HG02678 (cell line): ENCODE measurements around the gene NEIL1.
"Not testable (repeated sequence)": the region's sequence is repeated elsewhere in the genome, so short reads cannot be mapped to it uniquely, and the experiment has no call there.

Experiments
- ATAC-seq: cut with Tn5 transposase; IDR thresholded peaks from one replicate; pipeline ENCODE4 v1.9.1; 2021; ENCODE audit warnings: mild to moderate bottlenecking, moderate library complexity; ENCODE audit not compliant: unreplicated experiment

The NEIL1 gene

GRCh38 chr15:75371486-75371885, 24.6 kb downstream of the NEIL1 start:
- no peak for ATAC-seq

GRCh38 chr15:75371901-75372688, 25.3 kb downstream of the NEIL1 start:
- ATAC-seq: no peak

GRCh38 chr15:75380773-75381172, 33.9 kb downstream of the NEIL1 start:
- ATAC-seq: no peak

GRCh38 chr15:75383986-75384385, 37.1 kb downstream of the NEIL1 start:
- not testable (repeated sequence) for ATAC-seq

GRCh38 chr15:75389791-75390382, 43.0 kb downstream of the NEIL1 start:
- ATAC-seq: no peak

GRCh38 chr15:75397494-75397893, 50.7 kb downstream of the NEIL1 start:
- no peak for ATAC-seq

GRCh38 chr15:75403892-75404291, 57.1 kb downstream of the NEIL1 start:
- no peak for ATAC-seq
